ENCODE data around the gene CCPG1. TPM values are rescaled to one million over a fixed set of nuclear protein-coding genes. Genes with fewer than 3 reads are reported as not detected.

Gene CCPG1
- total and polyA plus RNA-seq, 2 of the 13 experiments (the other 11 are each of a cell fraction or from before 2014, with no cell fraction given): 16.1 to 19.5 TPM

DNA sequence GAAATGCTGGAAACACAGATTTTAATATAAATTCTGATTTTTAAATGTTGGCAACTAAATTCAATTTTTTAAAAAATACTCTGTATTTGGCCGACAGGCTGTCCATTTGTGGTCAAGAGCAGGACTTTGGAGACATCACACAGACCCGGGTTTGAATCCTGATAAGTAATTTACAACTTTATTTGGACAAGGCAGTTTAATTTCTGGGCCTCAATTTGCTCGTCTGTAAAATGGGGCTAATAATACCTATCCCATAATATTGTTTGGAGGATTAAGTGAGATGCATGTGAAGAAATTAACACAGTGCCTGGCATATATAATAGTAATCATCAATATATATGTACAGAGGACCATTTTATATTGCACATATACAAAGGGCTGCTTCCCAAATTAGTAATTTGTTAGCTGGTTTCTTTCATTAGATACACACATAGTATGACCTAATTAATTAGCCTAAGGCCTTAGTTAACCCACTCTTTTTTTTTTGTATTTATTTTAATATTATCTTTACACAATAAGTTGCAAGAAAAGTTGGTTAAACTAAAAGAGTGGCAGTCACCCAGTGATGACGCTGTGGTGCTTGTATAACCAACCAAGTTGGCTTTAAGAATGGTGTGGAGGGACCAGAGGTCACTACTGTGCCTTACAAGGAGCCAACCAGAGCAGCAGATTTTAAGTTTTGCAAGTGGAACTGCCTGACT, 88.5 kb downstream of the CCPG1 start (continued):
- TF ChIP-seq ZBTB8A (CRISPR knock-in tag; IDR thresholded peaks at IDR 0.05; ENCODE audit: borderline replicate concordance, low read depth) (no peak), ZNF749 (CRISPR knock-in tag; IDR thresholded peaks at IDR 0.05; ENCODE audit: borderline replicate concordance) (no peak), KLF6 (CRISPR knock-in tag; IDR thresholded peaks at IDR 0.05) (no peak), ATF1 (CRISPR knock-in tag; IDR thresholded peaks at IDR 0.05) (peak; percentile 31; the same call in 1 of the 2 replicates), MED13 (CRISPR knock-in tag; IDR thresholded peaks at IDR 0.05) (no peak), KDM1A (CRISPR knock-in tag; IDR thresholded peaks at IDR 0.05) (peak; percentile 90; the same call in 1 of the 2 replicates), ZNF207 (IDR thresholded peaks at IDR 0.05; ENCODE audit: borderline replicate concordance) (no peak), TBX2 (CRISPR knock-in tag; IDR thresholded peaks at IDR 0.05; ENCODE audit: borderline replicate concordance) (no peak), CHD4 (IDR thresholded peaks at IDR 0.05; ENCODE audit: borderline replicate concordance, low read length) (peak; percentile 98; the same call in 1 of the 2 replicates), MLLT10 (CRISPR knock-in tag; IDR thresholded peaks at IDR 0.05) (no peak), ZNF629 (CRISPR knock-in tag; conservative IDR thresholded peaks at IDR 0.05) (peak; percentile 98), SP2 (CRISPR knock-in tag; IDR thresholded peaks at IDR 0.05) (no peak), ZFP62 (CRISPR knock-in tag; IDR thresholded peaks at IDR 0.05) (no peak), ZNF232 (CRISPR knock-in tag; IDR thresholded peaks at IDR 0.05; ENCODE audit: borderline replicate concordance) (no peak), PTBP1 (IDR thresholded peaks at IDR 0.05; ENCODE audit: low read depth, low read length, poor library complexity, severe bottlenecking) (no peak), ZNF891 (CRISPR knock-in tag; IDR thresholded peaks at IDR 0.05) (no peak)
- TF ChIP-seq, protein P1, sequence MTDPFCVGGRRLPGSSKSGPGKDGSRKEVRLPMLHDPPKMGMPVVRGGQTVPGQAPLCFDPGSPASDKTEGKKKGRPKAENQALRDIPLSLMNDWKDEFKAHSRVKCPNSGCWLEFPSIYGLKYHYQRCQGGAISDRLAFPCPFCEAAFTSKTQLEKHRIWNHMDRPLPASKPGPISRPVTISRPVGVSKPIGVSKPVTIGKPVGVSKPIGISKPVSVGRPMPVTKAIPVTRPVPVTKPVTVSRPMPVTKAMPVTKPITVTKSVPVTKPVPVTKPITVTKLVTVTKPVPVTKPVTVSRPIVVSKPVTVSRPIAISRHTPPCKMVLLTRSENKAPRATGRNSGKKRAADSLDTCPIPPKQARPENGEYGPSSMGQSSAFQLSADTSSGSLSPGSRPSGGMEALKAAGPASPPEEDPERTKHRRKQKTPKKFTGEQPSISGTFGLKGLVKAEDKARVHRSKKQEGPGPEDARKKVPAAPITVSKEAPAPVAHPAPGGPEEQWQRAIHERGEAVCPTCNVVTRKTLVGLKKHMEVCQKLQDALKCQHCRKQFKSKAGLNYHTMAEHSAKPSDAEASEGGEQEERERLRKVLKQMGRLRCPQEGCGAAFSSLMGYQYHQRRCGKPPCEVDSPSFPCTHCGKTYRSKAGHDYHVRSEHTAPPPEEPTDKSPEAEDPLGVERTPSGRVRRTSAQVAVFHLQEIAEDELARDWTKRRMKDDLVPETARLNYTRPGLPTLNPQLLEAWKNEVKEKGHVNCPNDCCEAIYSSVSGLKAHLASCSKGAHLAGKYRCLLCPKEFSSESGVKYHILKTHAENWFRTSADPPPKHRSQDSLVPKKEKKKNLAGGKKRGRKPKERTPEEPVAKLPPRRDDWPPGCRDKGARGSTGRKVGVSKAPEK (CRISPR knock-in tag; IDR thresholded peaks at IDR 0.05; ENCODE audit: borderline replicate concordance): no peak
- TF ChIP-seq, protein P2, sequence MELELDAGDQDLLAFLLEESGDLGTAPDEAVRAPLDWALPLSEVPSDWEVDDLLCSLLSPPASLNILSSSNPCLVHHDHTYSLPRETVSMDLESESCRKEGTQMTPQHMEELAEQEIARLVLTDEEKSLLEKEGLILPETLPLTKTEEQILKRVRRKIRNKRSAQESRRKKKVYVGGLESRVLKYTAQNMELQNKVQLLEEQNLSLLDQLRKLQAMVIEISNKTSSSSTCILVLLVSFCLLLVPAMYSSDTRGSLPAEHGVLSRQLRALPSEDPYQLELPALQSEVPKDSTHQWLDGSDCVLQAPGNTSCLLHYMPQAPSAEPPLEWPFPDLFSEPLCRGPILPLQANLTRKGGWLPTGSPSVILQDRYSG (CRISPR knock-in tag; IDR thresholded peaks at IDR 0.05): no peak
- TF ChIP-seq, protein P3, sequence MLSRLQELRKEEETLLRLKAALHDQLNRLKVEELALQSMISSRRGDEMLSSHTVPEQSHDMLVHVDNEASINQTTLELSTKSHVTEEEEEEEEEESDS (CRISPR knock-in tag; IDR thresholded peaks at IDR 0.05; ENCODE audit: borderline replicate concordance): no peak
- TF ChIP-seq, protein P4, sequence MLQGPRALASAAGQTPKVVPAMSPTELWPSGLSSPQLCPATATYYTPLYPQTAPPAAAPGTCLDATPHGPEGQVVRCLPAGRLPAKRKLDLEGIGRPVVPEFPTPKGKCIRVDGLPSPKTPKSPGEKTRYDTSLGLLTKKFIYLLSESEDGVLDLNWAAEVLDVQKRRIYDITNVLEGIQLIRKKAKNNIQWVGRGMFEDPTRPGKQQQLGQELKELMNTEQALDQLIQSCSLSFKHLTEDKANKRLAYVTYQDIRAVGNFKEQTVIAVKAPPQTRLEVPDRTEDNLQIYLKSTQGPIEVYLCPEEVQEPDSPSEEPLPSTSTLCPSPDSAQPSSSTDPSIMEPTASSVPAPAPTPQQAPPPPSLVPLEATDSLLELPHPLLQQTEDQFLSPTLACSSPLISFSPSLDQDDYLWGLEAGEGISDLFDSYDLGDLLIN (CRISPR knock-in tag; IDR thresholded peaks at IDR 0.05; ENCODE audit: borderline replicate concordance): no peak
- TF ChIP-seq, protein P5, sequence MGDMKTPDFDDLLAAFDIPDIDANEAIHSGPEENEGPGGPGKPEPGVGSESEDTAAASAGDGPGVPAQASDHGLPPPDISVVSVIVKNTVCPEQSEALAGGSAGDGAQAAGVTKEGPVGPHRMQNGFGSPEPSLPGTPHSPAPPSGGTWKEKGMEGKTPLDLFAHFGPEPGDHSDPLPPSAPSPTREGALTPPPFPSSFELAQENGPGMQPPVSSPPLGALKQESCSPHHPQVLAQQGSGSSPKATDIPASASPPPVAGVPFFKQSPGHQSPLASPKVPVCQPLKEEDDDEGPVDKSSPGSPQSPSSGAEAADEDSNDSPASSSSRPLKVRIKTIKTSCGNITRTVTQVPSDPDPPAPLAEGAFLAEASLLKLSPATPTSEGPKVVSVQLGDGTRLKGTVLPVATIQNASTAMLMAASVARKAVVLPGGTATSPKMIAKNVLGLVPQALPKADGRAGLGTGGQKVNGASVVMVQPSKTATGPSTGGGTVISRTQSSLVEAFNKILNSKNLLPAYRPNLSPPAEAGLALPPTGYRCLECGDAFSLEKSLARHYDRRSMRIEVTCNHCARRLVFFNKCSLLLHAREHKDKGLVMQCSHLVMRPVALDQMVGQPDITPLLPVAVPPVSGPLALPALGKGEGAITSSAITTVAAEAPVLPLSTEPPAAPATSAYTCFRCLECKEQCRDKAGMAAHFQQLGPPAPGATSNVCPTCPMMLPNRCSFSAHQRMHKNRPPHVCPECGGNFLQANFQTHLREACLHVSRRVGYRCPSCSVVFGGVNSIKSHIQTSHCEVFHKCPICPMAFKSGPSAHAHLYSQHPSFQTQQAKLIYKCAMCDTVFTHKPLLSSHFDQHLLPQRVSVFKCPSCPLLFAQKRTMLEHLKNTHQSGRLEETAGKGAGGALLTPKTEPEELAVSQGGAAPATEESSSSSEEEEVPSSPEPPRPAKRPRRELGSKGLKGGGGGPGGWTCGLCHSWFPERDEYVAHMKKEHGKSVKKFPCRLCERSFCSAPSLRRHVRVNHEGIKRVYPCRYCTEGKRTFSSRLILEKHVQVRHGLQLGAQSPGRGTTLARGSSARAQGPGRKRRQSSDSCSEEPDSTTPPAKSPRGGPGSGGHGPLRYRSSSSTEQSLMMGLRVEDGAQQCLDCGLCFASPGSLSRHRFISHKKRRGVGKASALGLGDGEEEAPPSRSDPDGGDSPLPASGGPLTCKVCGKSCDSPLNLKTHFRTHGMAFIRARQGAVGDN (CRISPR knock-in tag; IDR thresholded peaks at IDR 0.05): no peak

Measured in HepG2 (cell line).